Upper lobe of right lung (tissue), 1 donor: ENCODE data around the gene SCUBE1. TPM values are rescaled to one million over a fixed set of nuclear protein-coding genes. Genes with fewer than 3 reads are reported as not detected.

Experiments
- ATAC-seq: fragments of 200-7000 bp; cut with Tn5 transposase; one replicate; pipeline ENCODE4 v1.9.1; 2020; ENCODE audit warnings: mild to moderate bottlenecking, moderate library complexity
- DNase-seq: peaks from one replicate; pipeline ENCODE4 v3.0.0-alpha.2; 2020
- H3K27ac ChIP-seq: fragments of 200-600 bp; one replicate; pipeline ENCODE4 v1.8.0; 2022
- H3K27me3 ChIP-seq: fragments of 200-600 bp; one replicate; pipeline ENCODE4 v1.8.0; 2022; ENCODE audit warnings: mild to moderate bottlenecking
- H3K36me3 ChIP-seq: fragments of 200-600 bp; one replicate; pipeline ENCODE4 v1.8.0; 2022
- H3K4me1 ChIP-seq: fragments of 200-600 bp; one replicate; pipeline ENCODE4 v1.8.0; 2022
- H3K4me3 ChIP-seq: fragments of 200-600 bp; one replicate; pipeline ENCODE4 v1.8.0; 2022; ENCODE audit warnings: mild to moderate bottlenecking
- H3K9me3 ChIP-seq: fragments of 200-600 bp; one replicate; pipeline ENCODE4 v1.8.0; 2022
- CTCF ChIP-seq: fragments of 200-600 bp; IDR thresholded peaks from one replicate; pipeline ENCODE4 v1.8.0; 2022; ENCODE audit warnings: antibody characterized with exemption
- intact Hi-C: fragments of 100-400 bp; cut with DNase I; formaldehyde crosslinking; loops from one replicate; pipeline ENCODE4 v1.11.0; 2022
- total RNA-seq: library from RNA; stranded (reverse); fragmentation: NEBNext Ultra II Directional; extraction: Animal tissue kit (Norgen Biotek cat#: 25700); gene quantifications from one replicate; pipeline ENCODE4 v1.2.1, GENCODE V29; 2021
- donor health status: DM: no; HTN: yes; CAD: no; lungs with severe emphysema.

The SCUBE1 gene
- total RNA-seq, 1 donor from 2014 or later, result 36.0 TPM

GRCh38 chr22:43247546-43248260 is 95.5 kb downstream of the SCUBE1 start:
- Histone ChIP-seq H3K4me3 (no peak overlapping the region), H3K27ac (no peak overlapping the region), H3K9me3 (no peaks in the 10 kb centered on the region), H3K27me3 (no peaks in the 10 kb centered on the region), H3K36me3 (no peaks in the 10 kb centered on the region), H3K4me1 (no peaks in the 10 kb centered on the region)
- DNase-seq (no peak), ATAC-seq (no peak)
- no peak for TF ChIP-seq CTCF
- intact Hi-C loops, result no loop called here

GRCh38 chr22:43246188-43246587 is 97.0 kb downstream of the SCUBE1 start:
- Histone ChIP-seq H3K4me3 (no peak overlapping the region), H3K4me1 (no peaks in the 10 kb centered on the region), H3K27ac (no peak overlapping the region), H3K27me3 (no peaks in the 10 kb centered on the region), H3K9me3 (no peaks in the 10 kb centered on the region), H3K36me3 (no peaks in the 10 kb centered on the region)
- intact Hi-C loops, result no loop called here
- no peak for ATAC-seq
- DNase-seq, result no peak
- TF ChIP-seq CTCF, result no peak

- ATAC-seq, result no peak
- Histone ChIP-seq H3K4me3 (no peak overlapping the region), H3K4me1 (peaks cover 1% of the 10 kb centered on the region), H3K9me3 (no peaks in the 10 kb centered on the region), H3K27ac (no peak overlapping the region), H3K36me3 (no peaks in the 10 kb centered on the region), H3K27me3 (no peaks in the 10 kb centered on the region)
- intact Hi-C loops, result no loop called here
- no peak for TF ChIP-seq CTCF
- no peak for DNase-seq
Measured at GRCh38 chr22:43245717-43246116, 97.5 kb downstream of the SCUBE1 start.

GRCh38 chr22:43244803-43245527 is 98.2 kb downstream of the SCUBE1 start:
- H3K27me3 ChIP-seq, result no peaks in the 10 kb centered on the region
- no peak overlapping the region for H3K4me3 ChIP-seq
- TF ChIP-seq CTCF, result no peak
- H3K9me3 ChIP-seq, result no peaks in the 10 kb centered on the region
- ATAC-seq (no peak), DNase-seq (no peak)
- no peak overlapping the region for H3K27ac ChIP-seq
- H3K36me3 ChIP-seq, result no peaks in the 10 kb centered on the region
- intact Hi-C loops, result no loop called here
- H3K4me1 ChIP-seq, result peaks cover 8% of the 10 kb centered on the region

GRCh38 chr22:43244402-43244801 is 98.8 kb downstream of the SCUBE1 start:
- DNase-seq (no peak), ATAC-seq (no peak)
- intact Hi-C loops, result no loop called here
- no peaks in the 10 kb centered on the region for H3K36me3 ChIP-seq
- H3K9me3 ChIP-seq, result no peaks in the 10 kb centered on the region
- peaks cover 13% of the 10 kb centered on the region for H3K4me1 ChIP-seq
- TF ChIP-seq CTCF, result no peak
- no peak overlapping the region for H3K27ac ChIP-seq
- H3K27me3 ChIP-seq, result no peaks in the 10 kb centered on the region
- no peak overlapping the region for H3K4me3 ChIP-seq
